Suprapubic skin (tissue), 4 donors: ENCODE results near the gene STT3A. TPM values are rescaled to one million over a fixed set of nuclear protein-coding genes. Genes with fewer than 3 reads are reported as not detected.

Experiments
- DNase-seq, 2 donors: peaks; one replicate each; pipeline ENCODE4 v3.0.0-alpha.2; 2019; ENCODE audit warnings: low spot score in 2 of 2
- H3K27ac ChIP-seq: fragments of 200-600 bp; sonication (generic); one replicate; pipeline ENCODE4 v1.5.1; 2019
- H3K27me3 ChIP-seq: fragments of 200-600 bp; sonication (generic); one replicate; pipeline ENCODE4 v1.5.1; 2019
- H3K36me3 ChIP-seq: fragments of 200-600 bp; sonication (generic); one replicate; pipeline ENCODE4 v1.5.1; 2019
- H3K4me1 ChIP-seq: fragments of 200-600 bp; sonication (generic); one replicate; pipeline ENCODE4 v1.5.1; 2019
- H3K4me3 ChIP-seq: fragments of 200-600 bp; sonication (generic); one replicate; pipeline ENCODE4 v1.5.1; 2019; ENCODE audit warnings: mild to moderate bottlenecking
- H3K9me3 ChIP-seq: fragments of 200-600 bp; sonication (generic); one replicate; pipeline ENCODE4 v1.5.1; 2019
- EP300 ChIP-seq: sonication (generic); formaldehyde crosslinking; IDR thresholded peaks from one replicate; pipeline ENCODE4 v1.6.1; 2017; ENCODE audit warnings: antibody characterized with exemption
- POLR2A ChIP-seq, 2 donors: fragments of 450-650 bp; IDR thresholded peaks; one replicate each; pipeline ENCODE4 v1.6.1; 2017; ENCODE audit warnings: antibody characterized with exemption in 2 of 2, mild to moderate bottlenecking in 2 of 2, moderate library complexity in 2 of 2
- POLR2AphosphoS5 ChIP-seq, 3 donors: sonication (generic); formaldehyde crosslinking; IDR thresholded peaks; one replicate each; pipeline ENCODE4 v1.6.1; 2017; ENCODE audit warnings: antibody characterized with exemption in 3 of 3
- WGBS: methylation state at CpG from one replicate; pipeline ENCODE4 v1.1.5; 2018; 5-methylcytosine and 5-hydroxymethylcytosine counted together
- total RNA-seq, 4 donors: library from RNA; depleted of rRNA; stranded (reverse); fragments of >200 nt; gene quantifications; one replicate each; pipeline ENCODE4 v1.1.0, GENCODE V29; 2016
- TF ChIP-seq, protein P1 (sequence below), 2 donors: fragments of 200-600 bp in 1 of 2; fragments of 450-650 bp in 1 of 2; sonication (generic) in 1 of 2; IDR thresholded peaks; one replicate each; pipeline ENCODE4 v1.5.1; 2016 to 2019; ENCODE audit warnings: antibody characterized with exemption in 2 of 2, mild to moderate bottlenecking in 1 of 2, moderate library complexity in 1 of 2

The STT3A gene
- total RNA-seq, result 10 to 100 TPM; 49.5 to 64.8 (median 62.8) TPM

DNA sequence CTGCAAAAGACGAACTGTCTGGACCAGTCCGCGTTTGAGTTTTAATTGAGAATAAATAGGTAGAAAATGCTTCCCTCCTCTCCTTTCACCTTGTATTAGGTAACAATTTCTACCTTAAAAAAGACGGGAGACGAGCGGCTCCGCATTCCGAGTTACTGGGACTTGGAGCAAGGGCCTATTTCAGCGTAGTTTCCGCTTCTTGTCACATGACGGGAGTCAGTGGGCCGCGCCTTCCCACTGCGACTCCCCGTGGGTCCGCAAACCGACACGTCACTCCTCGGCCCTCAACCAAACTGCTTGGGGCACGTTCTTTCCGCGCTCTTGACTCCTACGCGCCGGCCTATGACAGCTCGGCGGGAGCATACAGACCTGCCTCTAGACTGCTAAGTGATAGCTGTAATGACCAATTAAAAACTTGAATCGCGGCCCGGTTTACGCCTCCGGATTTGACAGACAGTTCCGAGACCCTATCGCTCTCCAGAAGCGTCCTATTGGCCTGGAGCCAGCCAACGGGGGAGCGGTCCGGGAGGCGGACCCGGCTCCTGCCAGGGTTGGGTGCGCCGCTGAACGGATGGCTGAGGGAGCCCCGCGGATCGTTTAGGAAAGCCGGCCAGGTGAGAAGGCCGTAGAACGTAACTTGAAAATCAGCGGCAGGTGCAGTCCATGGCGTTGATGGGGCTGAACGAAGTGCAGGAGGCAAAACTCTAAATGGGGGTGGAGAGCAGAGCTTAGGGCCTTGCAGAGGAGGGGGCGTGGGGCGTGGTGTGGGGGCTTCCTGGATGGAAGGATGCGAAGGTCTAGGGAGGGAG, at the start of gene STT3A:
TSS of gene STT3A (plus strand) at position 548 of the 809 bp plus-strand sequence. CDS start 3,064 bp downstream, outside the sequence.
- peaks cover 29% of the 10 kb centered on the region for H3K4me1 ChIP-seq
- no peaks in the 10 kb centered on the region for H3K27me3 ChIP-seq
- H3K4me3 ChIP-seq, result peak within 1 kb of the TSS; percentile 89
- WGBS, result under 1% methylated on average over 48 of the region's 55 CpGs
- peak; percentile 99 to 100 for DNase-seq
- peaks cover 6% of the 10 kb centered on the region for H3K36me3 ChIP-seq
- TF ChIP-seq, protein P1, sequence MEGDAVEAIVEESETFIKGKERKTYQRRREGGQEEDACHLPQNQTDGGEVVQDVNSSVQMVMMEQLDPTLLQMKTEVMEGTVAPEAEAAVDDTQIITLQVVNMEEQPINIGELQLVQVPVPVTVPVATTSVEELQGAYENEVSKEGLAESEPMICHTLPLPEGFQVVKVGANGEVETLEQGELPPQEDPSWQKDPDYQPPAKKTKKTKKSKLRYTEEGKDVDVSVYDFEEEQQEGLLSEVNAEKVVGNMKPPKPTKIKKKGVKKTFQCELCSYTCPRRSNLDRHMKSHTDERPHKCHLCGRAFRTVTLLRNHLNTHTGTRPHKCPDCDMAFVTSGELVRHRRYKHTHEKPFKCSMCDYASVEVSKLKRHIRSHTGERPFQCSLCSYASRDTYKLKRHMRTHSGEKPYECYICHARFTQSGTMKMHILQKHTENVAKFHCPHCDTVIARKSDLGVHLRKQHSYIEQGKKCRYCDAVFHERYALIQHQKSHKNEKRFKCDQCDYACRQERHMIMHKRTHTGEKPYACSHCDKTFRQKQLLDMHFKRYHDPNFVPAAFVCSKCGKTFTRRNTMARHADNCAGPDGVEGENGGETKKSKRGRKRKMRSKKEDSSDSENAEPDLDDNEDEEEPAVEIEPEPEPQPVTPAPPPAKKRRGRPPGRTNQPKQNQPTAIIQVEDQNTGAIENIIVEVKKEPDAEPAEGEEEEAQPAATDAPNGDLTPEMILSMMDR (IDR thresholded peaks at IDR 0.05), result no peak
- TF ChIP-seq POLR2A (IDR thresholded peaks at IDR 0.05), result peak in 1 of 2 donors; percentile 85
- peak; percentile 87 to 95 (median 93) for TF ChIP-seq POLR2AphosphoS5 (IDR thresholded peaks at IDR 0.05)
- no peak for TF ChIP-seq EP300
- peak within 1 kb of the TSS; percentile 99 for H3K27ac ChIP-seq
- no peaks in the 10 kb centered on the region for H3K9me3 ChIP-seq

DNA sequence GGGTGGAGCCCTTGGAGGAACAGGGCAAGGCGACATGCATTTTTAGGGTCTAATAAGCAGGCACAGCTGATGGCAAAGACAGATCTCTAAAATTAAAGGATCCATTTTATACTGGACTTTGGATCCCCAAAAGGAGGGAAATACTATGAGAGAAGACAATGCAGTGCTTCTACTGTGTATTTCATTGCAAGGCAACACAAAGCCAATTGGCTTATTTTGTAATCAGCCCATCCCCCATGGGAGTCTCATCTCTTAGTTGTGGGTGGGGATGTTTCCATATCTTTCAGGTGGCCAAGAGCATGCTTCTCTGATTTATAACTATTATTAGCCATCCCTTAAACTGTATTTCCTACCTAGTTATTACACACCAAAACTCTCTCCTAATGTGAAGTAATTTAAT, 41.9 kb upstream of the STT3A start:
- no peaks in the 10 kb centered on the region for H3K36me3 ChIP-seq
- TF ChIP-seq, protein P1 (IDR thresholded peaks at IDR 0.05), result no peak
- no peak for TF ChIP-seq POLR2A (IDR thresholded peaks at IDR 0.05)
- TF ChIP-seq EP300, result no peak
- no peak for TF ChIP-seq POLR2AphosphoS5 (IDR thresholded peaks at IDR 0.05)
- no peak overlapping the region for H3K4me3 ChIP-seq
- H3K9me3 ChIP-seq, result no peaks in the 10 kb centered on the region
- no peaks in the 10 kb centered on the region for H3K27me3 ChIP-seq
- WGBS, result 90% methylated on average over 1 of the region's 1 CpG
- H3K4me1 ChIP-seq, result no peaks in the 10 kb centered on the region
- DNase-seq, result no peak
- no peak overlapping the region for H3K27ac ChIP-seq

DNA sequence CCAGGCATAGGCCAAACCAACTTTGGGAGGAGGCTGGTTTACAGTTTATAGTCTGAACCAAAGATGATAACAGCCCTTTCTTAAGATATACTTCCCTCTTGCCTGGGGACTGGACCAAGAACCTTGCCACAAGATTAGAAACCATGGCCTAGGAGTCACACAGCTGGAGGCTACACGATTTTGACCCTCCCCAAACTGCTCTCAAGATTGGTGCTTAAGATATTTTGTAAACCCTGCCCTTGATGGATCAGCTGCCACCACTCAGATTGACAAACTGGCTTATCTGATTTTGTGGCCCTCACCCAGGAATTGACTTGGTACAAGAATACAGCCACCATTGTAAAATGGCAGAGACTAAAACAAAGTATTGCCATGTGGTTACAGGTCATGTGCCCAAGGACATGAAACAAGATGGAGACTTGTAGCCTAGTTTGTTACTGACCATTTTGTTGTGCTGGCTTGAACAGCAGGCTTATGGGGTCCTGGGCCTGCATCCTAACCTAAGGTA, 40.8 kb upstream of the STT3A start:
- Histone ChIP-seq H3K27ac (no peak overlapping the region), H3K27me3 (no peaks in the 10 kb centered on the region), H3K4me1 (no peaks in the 10 kb centered on the region), H3K9me3 (no peaks in the 10 kb centered on the region), H3K36me3 (no peaks in the 10 kb centered on the region), H3K4me3 (no peak overlapping the region)
- DNase-seq, result no peak
- WGBS, result 33% methylated on average over 1 of the region's 1 CpG
- TF ChIP-seq, protein P1 (IDR thresholded peaks at IDR 0.05), result no peak
- TF ChIP-seq POLR2A (IDR thresholded peaks at IDR 0.05), result no peak

DNA sequence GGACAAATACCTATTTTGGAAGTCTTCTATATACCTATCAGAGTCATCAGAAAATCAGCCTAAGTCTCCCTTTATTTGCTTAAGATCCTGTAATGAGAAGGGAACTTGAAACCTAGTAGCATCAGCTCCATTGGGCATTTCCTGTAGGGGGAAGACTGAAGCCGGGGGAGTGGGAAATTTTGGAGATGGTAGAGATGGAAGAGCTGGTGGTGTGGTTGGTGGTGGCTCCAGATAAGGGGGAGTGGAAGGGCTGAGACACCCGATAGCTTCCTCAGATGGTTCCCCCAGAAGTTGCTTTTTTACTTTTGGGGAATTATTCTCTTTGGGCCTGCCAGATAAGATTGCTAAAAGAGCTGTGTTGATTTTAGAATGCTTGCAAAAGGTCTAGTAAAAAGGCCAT, 39.7 kb upstream of the STT3A start:
- Histone ChIP-seq H3K27me3 (no peaks in the 10 kb centered on the region), H3K4me1 (no peaks in the 10 kb centered on the region), H3K4me3 (no peak overlapping the region), H3K9me3 (no peaks in the 10 kb centered on the region), H3K36me3 (no peaks in the 10 kb centered on the region), H3K27ac (no peak overlapping the region)
- no peak for DNase-seq
- WGBS, result 95% methylated on average over 2 of the region's 2 CpGs
- TF ChIP-seq EP300, result no peak
- no peak for TF ChIP-seq POLR2AphosphoS5 (IDR thresholded peaks at IDR 0.05)
- TF ChIP-seq, protein P1 (IDR thresholded peaks at IDR 0.05), result no peak
- TF ChIP-seq POLR2A (IDR thresholded peaks at IDR 0.05), result no peak

DNA sequence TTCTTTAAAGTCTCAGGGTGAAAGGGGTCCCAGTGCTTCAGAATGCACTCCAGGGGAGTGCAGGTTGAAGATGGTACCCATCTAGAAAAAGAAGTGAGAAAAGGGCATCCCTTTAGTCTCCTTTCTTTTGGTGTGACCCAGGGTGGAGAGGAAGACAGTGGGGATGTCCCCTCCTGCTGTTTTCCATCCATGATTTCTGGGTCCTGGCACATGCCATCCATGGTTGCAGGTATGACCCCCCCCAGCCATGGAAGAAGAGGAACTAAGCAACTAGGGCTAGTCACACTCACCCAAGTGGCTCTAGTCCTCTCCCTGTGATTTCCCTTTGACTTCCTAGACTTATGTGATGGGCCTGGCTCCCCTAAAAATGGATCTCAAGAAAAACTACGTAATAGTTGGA, 39.3 kb upstream of the STT3A start:
- no peak for TF ChIP-seq POLR2AphosphoS5 (IDR thresholded peaks at IDR 0.05)
- no peaks in the 10 kb centered on the region for H3K4me1 ChIP-seq
- no peak for DNase-seq
- H3K27ac ChIP-seq, result no peak overlapping the region
- H3K36me3 ChIP-seq, result no peaks in the 10 kb centered on the region
- H3K9me3 ChIP-seq, result no peaks in the 10 kb centered on the region
- no peak overlapping the region for H3K4me3 ChIP-seq
- 100% methylated on average over 1 of the region's 1 CpG for WGBS
- no peaks in the 10 kb centered on the region for H3K27me3 ChIP-seq
